Measurements from ENCODE around the gene IGF1.

IGF1 gene

GRCh38 chr12:102480406-102480805, at the start of gene IGF1:
IGF1 (minus strand) TSS chr12:102480563; CDS start chr12:102480381, 182 bp downstream.
- intact Hi-C loops (cut with micrococcal nuclease): no loop called here
- peaks cover 22% of the 10 kb centered on the region for H3K4me1 Mint-ChIP-seq (ENCODE audit: low read depth)
- H3K9me3 Mint-ChIP-seq: peaks cover 9% of the 10 kb centered on the region
- no peaks in the 10 kb centered on the region for H3K36me3 Mint-ChIP-seq (ENCODE audit: low read depth)
- H3K4me3 Mint-ChIP-seq: no peak within 1 kb of the TSS
- peaks cover 11% of the 10 kb centered on the region for H3K27me3 Mint-ChIP-seq
- no peak within 1 kb of the TSS for H3K27ac Mint-ChIP-seq

GRCh38 chr12:102528111-102528510, 47.7 kb upstream of the IGF1 start:
- H3K36me3 Mint-ChIP-seq (ENCODE audit: low read depth): no peaks in the 10 kb centered on the region
- H3K4me1 Mint-ChIP-seq (ENCODE audit: low read depth): peaks cover 6% of the 10 kb centered on the region
- H3K4me3 Mint-ChIP-seq: no peak overlapping the region
- H3K9me3 Mint-ChIP-seq: no peaks in the 10 kb centered on the region
- intact Hi-C loops (cut with micrococcal nuclease): no loop called here
- peaks cover 17% of the 10 kb centered on the region for H3K27me3 Mint-ChIP-seq
- no peak overlapping the region for H3K27ac Mint-ChIP-seq

- Mint-ChIP-seq H3K9me3 (no peaks in the 10 kb centered on the region), H3K27me3 (peaks cover 20% of the 10 kb centered on the region), H3K4me1 (ENCODE audit: low read depth) (peaks cover 6% of the 10 kb centered on the region), H3K36me3 (ENCODE audit: low read depth) (no peaks in the 10 kb centered on the region), H3K4me3 (no peak overlapping the region), H3K27ac (no peak overlapping the region)
- intact Hi-C loops (cut with micrococcal nuclease): no loop called here
Observed at GRCh38 chr12:102527171-102527720, 46.9 kb upstream of the IGF1 start.

GRCh38 chr12:102526656-102527055, 46.3 kb upstream of the IGF1 start:
- Mint-ChIP-seq H3K4me1 (ENCODE audit: low read depth) (peaks cover 6% of the 10 kb centered on the region), H3K4me3 (no peak overlapping the region), H3K36me3 (ENCODE audit: low read depth) (no peaks in the 10 kb centered on the region), H3K27ac (no peak overlapping the region), H3K27me3 (peaks cover 20% of the 10 kb centered on the region), H3K9me3 (no peaks in the 10 kb centered on the region)
- intact Hi-C loops (cut with micrococcal nuclease): no loop called here

- Mint-ChIP-seq H3K9me3 (peaks cover 9% of the 10 kb centered on the region), H3K4me3 (no peak overlapping the region), H3K27ac (no peak overlapping the region), H3K27me3 (peaks cover 19% of the 10 kb centered on the region), H3K4me1 (ENCODE audit: low read depth) (peaks cover 12% of the 10 kb centered on the region), H3K36me3 (ENCODE audit: low read depth) (no peaks in the 10 kb centered on the region)
- intact Hi-C loops (cut with micrococcal nuclease): no loop called here
Observed at GRCh38 chr12:102522768-102523167, 42.4 kb upstream of the IGF1 start.

GRCh38 chr12:102521662-102522277, 41.4 kb upstream of the IGF1 start:
- intact Hi-C loops (cut with micrococcal nuclease): no loop called here
- no peaks in the 10 kb centered on the region for H3K36me3 Mint-ChIP-seq (ENCODE audit: low read depth)

GRCh38 chr12:102518871-102519270, 38.5 kb upstream of the IGF1 start:
- Mint-ChIP-seq H3K27me3 (peaks cover 12% of the 10 kb centered on the region), H3K9me3 (peaks cover 9% of the 10 kb centered on the region), H3K4me3 (no peak overlapping the region), H3K27ac (no peak overlapping the region), H3K4me1 (ENCODE audit: low read depth) (peaks cover 6% of the 10 kb centered on the region), H3K36me3 (ENCODE audit: low read depth) (no peaks in the 10 kb centered on the region)
- intact Hi-C loops (cut with micrococcal nuclease): no loop called here

More at GRCh38 chr12:102521662-102522277, 41.4 kb upstream of the IGF1 start:
- H3K4me1 Mint-ChIP-seq (ENCODE audit: low read depth): peaks cover 12% of the 10 kb centered on the region
- H3K27me3 Mint-ChIP-seq: peaks cover 19% of the 10 kb centered on the region
- no peak overlapping the region for H3K4me3 Mint-ChIP-seq
- peaks cover 9% of the 10 kb centered on the region for H3K9me3 Mint-ChIP-seq
- H3K27ac Mint-ChIP-seq: no peak overlapping the region

GRCh38 chr12:102514696-102515095, 34.3 kb upstream of the IGF1 start:
- Mint-ChIP-seq H3K27me3 (peaks cover 6% of the 10 kb centered on the region), H3K9me3 (peaks cover 9% of the 10 kb centered on the region), H3K4me1 (ENCODE audit: low read depth) (peaks cover 15% of the 10 kb centered on the region), H3K27ac (no peak overlapping the region), H3K36me3 (ENCODE audit: low read depth) (no peaks in the 10 kb centered on the region), H3K4me3 (no peak overlapping the region)
- intact Hi-C loops (cut with micrococcal nuclease): no loop called here

- Mint-ChIP-seq H3K4me3 (no peak overlapping the region), H3K36me3 (ENCODE audit: low read depth) (no peaks in the 10 kb centered on the region), H3K4me1 (ENCODE audit: low read depth) (peaks cover 15% of the 10 kb centered on the region), H3K9me3 (peaks cover 2% of the 10 kb centered on the region), H3K27ac (no peak overlapping the region), H3K27me3 (peaks cover 2% of the 10 kb centered on the region)
- intact Hi-C loops (cut with micrococcal nuclease): no loop called here
Observed at GRCh38 chr12:102513739-102514138, 33.4 kb upstream of the IGF1 start.

- Mint-ChIP-seq H3K9me3 (no peaks in the 10 kb centered on the region), H3K27me3 (peaks cover 2% of the 10 kb centered on the region), H3K27ac (no peak overlapping the region), H3K4me3 (no peak overlapping the region), H3K4me1 (ENCODE audit: low read depth) (peaks cover 15% of the 10 kb centered on the region), H3K36me3 (ENCODE audit: low read depth) (no peaks in the 10 kb centered on the region)
- intact Hi-C loops (cut with micrococcal nuclease): no loop called here
Observed at GRCh38 chr12:102513272-102513671, 32.9 kb upstream of the IGF1 start.

GRCh38 chr12:102512523-102512922, 32.2 kb upstream of the IGF1 start:
- Mint-ChIP-seq H3K9me3 (peaks cover 2% of the 10 kb centered on the region), H3K27me3 (peaks cover 2% of the 10 kb centered on the region), H3K4me3 (no peak overlapping the region), H3K4me1 (ENCODE audit: low read depth) (peaks cover 15% of the 10 kb centered on the region), H3K36me3 (ENCODE audit: low read depth) (no peaks in the 10 kb centered on the region), H3K27ac (no peak overlapping the region)
- intact Hi-C loops (cut with micrococcal nuclease): no loop called here

GRCh38 chr12:102511575-102511974, 31.2 kb upstream of the IGF1 start:
- Mint-ChIP-seq H3K27me3 (peaks cover 2% of the 10 kb centered on the region), H3K9me3 (peaks cover 12% of the 10 kb centered on the region), H3K36me3 (ENCODE audit: low read depth) (peaks cover 5% of the 10 kb centered on the region), H3K27ac (no peak overlapping the region), H3K4me1 (ENCODE audit: low read depth) (peaks cover 15% of the 10 kb centered on the region), H3K4me3 (no peak overlapping the region)
- intact Hi-C loops (cut with micrococcal nuclease): no loop called here

GRCh38 chr12:102510463-102510862, 30.1 kb upstream of the IGF1 start:
- H3K27me3 Mint-ChIP-seq: peaks cover 2% of the 10 kb centered on the region
- no peak overlapping the region for H3K4me3 Mint-ChIP-seq
- H3K4me1 Mint-ChIP-seq (ENCODE audit: low read depth): peaks cover 21% of the 10 kb centered on the region
- intact Hi-C loops (cut with micrococcal nuclease): no loop called here
- H3K9me3 Mint-ChIP-seq: peaks cover 23% of the 10 kb centered on the region
- peaks cover 5% of the 10 kb centered on the region for H3K36me3 Mint-ChIP-seq (ENCODE audit: low read depth)
- no peak overlapping the region for H3K27ac Mint-ChIP-seq

- Mint-ChIP-seq H3K27ac (no peak overlapping the region), H3K4me3 (no peak overlapping the region), H3K4me1 (ENCODE audit: low read depth) (peaks cover 25% of the 10 kb centered on the region), H3K9me3 (peaks cover 24% of the 10 kb centered on the region), H3K36me3 (ENCODE audit: low read depth) (peaks cover 5% of the 10 kb centered on the region), H3K27me3 (peaks cover 2% of the 10 kb centered on the region)
- intact Hi-C loops (cut with micrococcal nuclease): no loop called here
Observed at GRCh38 chr12:102510031-102510430, 29.7 kb upstream of the IGF1 start.

- no peaks in the 10 kb centered on the region for H3K27me3 Mint-ChIP-seq
- peaks cover 24% of the 10 kb centered on the region for H3K9me3 Mint-ChIP-seq
- intact Hi-C loops (cut with micrococcal nuclease): no loop called here
- no peak overlapping the region for H3K27ac Mint-ChIP-seq
- peaks cover 33% of the 10 kb centered on the region for H3K4me1 Mint-ChIP-seq (ENCODE audit: low read depth)
- peaks cover 5% of the 10 kb centered on the region for H3K36me3 Mint-ChIP-seq (ENCODE audit: low read depth)
- no peak overlapping the region for H3K4me3 Mint-ChIP-seq
Observed at GRCh38 chr12:102509123-102509626, 28.8 kb upstream of the IGF1 start.
